ENCODE results near the gene FAM83G. TPM values are rescaled to one million over a fixed set of nuclear protein-coding genes. Genes with fewer than 3 reads are reported as not detected.

FAM83G gene
- total RNA-seq, 1 donor from 2014 or later = 1.6 TPM

DNA sequence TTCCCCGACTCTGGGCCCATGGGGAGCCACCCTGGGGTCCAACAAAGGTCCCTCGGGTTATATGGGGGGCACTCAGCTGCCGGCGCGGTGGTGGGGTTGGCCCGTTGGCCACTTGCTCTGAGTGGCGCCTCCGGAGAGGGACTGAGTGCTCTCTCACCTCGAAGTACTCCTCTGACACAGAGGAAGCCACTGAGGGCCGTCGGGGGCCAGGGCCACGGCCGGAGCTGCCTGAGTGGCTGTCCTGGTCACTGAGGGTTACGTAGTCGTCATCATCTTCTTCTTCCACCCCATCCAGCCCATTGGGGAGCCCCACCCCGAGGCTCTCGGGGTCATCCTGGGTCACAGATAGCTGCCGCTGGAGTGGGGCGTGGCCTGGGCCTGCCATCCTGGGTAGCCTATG, 26.9 kb downstream of the FAM83G start:
- Mint-ChIP-seq H3K4me3 (ENCODE audit: unreplicated experiment) (no peak overlapping the region), H3K27ac (ENCODE audit: unreplicated experiment) (no peak overlapping the region), H3K27me3 (ENCODE audit: unreplicated experiment) (no peaks in the 10 kb centered on the region), H3K4me1 (ENCODE audit: unreplicated experiment) (no peaks in the 10 kb centered on the region), H3K36me3 (ENCODE audit: low read depth, unreplicated experiment) (no peaks in the 10 kb centered on the region), H3K9me3 (ENCODE audit: unreplicated experiment) (no peaks in the 10 kb centered on the region)
- no peak for DNase-seq (ENCODE audit: low spot score)
- TF ChIP-seq CTCF (IDR thresholded peaks at IDR 0.05; ENCODE audit: unreplicated experiment) = no peak

DNA sequence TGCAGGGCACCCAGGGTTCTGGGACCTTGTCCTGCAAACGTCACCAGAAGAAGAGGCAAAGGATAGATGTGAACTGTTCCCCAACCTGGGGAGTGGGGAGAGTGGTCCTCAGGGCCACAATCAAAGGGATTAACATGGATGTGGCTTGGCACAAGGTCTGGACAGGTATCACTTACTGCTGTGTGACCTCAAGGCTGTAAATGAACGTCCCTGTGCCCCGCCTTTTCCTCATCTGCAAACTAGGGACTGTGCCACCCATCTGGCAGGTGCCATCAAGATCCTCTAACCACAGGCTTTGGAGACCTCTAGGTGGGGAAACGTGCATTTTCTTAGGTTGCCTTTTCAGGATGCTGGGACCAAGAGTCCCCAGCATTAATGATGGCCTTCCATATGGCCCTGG, 27.5 kb downstream of the FAM83G start:
- Mint-ChIP-seq H3K4me3 (ENCODE audit: unreplicated experiment) (no peak overlapping the region), H3K4me1 (ENCODE audit: unreplicated experiment) (no peaks in the 10 kb centered on the region), H3K27ac (ENCODE audit: unreplicated experiment) (no peak overlapping the region), H3K27me3 (ENCODE audit: unreplicated experiment) (peaks cover 1% of the 10 kb centered on the region), H3K9me3 (ENCODE audit: unreplicated experiment) (no peaks in the 10 kb centered on the region), H3K36me3 (ENCODE audit: low read depth, unreplicated experiment) (no peaks in the 10 kb centered on the region)
- no peak for TF ChIP-seq CTCF (IDR thresholded peaks at IDR 0.05; ENCODE audit: unreplicated experiment)
- DNase-seq (ENCODE audit: low spot score) = no peak

DNA sequence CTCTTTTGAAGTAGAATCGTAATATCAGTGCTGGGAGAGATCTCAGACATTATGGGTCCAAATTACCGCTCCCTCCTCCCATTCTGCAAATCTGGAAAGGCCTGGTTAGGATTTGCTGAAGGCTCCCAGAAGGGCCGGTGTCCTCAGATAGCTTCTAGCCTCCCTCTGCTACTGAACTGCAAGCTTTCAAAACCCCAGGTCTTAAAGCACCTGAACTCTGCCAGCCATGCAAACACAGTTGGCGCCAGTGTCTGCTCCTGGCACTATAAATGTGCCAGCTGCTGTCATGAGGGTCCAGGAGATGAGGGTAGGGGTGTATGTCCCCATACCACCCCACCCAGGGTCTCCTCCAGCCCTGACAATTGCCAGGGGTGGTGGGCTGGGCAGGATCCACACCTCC, 28.4 kb downstream of the FAM83G start:
- Mint-ChIP-seq H3K36me3 (ENCODE audit: low read depth, unreplicated experiment) (no peaks in the 10 kb centered on the region), H3K27me3 (ENCODE audit: unreplicated experiment) (peaks cover 1% of the 10 kb centered on the region)

DNA sequence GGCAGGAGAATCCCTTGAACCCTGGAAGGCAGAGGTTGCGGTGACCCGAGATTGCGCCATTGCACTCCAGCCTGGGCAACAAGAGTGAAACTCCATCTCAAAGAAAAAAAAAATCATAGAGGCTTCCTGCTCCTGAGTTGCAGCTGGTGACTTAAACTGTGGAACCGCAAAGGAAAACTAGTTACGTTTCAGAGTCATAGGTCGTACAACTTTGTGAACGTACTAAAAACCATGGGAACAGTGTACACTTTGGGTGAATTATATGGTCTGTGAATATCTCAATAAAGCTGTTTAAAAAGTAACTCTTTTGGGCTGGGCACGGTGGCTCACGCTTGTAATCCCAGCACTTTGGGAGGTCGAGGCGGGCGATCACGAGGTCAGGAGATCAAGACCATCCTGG, 29.0 kb downstream of the FAM83G start:
- Mint-ChIP-seq H3K4me1 (ENCODE audit: unreplicated experiment) (no peaks in the 10 kb centered on the region), H3K27ac (ENCODE audit: unreplicated experiment) (no peak overlapping the region), H3K27me3 (ENCODE audit: unreplicated experiment) (peaks cover 3% of the 10 kb centered on the region), H3K4me3 (ENCODE audit: unreplicated experiment) (no peak overlapping the region), H3K36me3 (ENCODE audit: low read depth, unreplicated experiment) (no peaks in the 10 kb centered on the region), H3K9me3 (ENCODE audit: unreplicated experiment) (no peaks in the 10 kb centered on the region)
- DNase-seq (ENCODE audit: low spot score) = no peak
- no peak for TF ChIP-seq CTCF (IDR thresholded peaks at IDR 0.05; ENCODE audit: unreplicated experiment)

More for the DNA sequence above, 28.4 kb downstream of the FAM83G start:
- no peak for DNase-seq (ENCODE audit: low spot score)
- Mint-ChIP-seq H3K4me1 (ENCODE audit: unreplicated experiment) (no peaks in the 10 kb centered on the region), H3K4me3 (ENCODE audit: unreplicated experiment) (no peak overlapping the region), H3K9me3 (ENCODE audit: unreplicated experiment) (no peaks in the 10 kb centered on the region), H3K27ac (ENCODE audit: unreplicated experiment) (no peak overlapping the region)
- no peak for TF ChIP-seq CTCF (IDR thresholded peaks at IDR 0.05; ENCODE audit: unreplicated experiment)

DNA sequence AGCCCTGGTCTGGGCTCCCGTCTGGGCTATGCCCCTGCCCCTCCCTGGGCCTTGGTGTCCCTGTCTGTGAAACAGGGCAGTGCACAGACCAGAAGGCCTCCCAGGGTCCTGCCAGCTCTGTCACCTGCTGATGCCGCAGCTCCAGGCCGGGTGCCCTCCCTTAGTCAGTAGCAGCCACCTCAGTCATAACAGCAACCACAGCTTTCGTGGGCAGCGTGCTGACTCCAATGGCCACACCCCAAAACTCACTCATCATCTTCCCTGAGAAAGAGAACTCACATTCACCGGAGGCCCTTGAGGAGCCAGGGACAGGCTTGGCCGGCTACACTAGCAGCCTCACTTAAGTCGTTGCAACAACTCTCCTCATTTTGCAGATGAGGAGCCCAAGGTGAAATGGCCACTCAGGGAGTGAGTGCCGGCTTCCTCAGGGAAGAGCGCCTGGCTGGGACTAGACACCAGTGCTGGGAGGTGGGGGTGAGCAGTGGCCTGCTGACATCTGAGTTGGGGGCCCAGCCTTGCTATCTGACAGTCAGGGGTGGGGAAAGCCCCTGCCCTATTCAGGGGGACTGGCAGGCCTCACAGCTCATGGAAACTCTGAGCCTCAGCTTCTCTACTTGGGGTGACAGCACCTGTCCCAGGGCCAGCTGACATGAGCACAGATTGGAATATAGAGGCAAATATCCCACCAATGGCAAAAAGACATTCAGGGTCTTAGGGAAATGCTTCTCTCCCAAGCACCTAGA, 30.0 kb downstream of the FAM83G start:
- H3K4me3 Mint-ChIP-seq (ENCODE audit: unreplicated experiment) = no peak overlapping the region
- H3K27me3 Mint-ChIP-seq (ENCODE audit: unreplicated experiment) = peaks cover 3% of the 10 kb centered on the region
- H3K27ac Mint-ChIP-seq (ENCODE audit: unreplicated experiment) = no peak overlapping the region
- no peak for TF ChIP-seq CTCF (IDR thresholded peaks at IDR 0.05; ENCODE audit: unreplicated experiment)
- peaks cover 6% of the 10 kb centered on the region for H3K4me1 Mint-ChIP-seq (ENCODE audit: unreplicated experiment)
- no peaks in the 10 kb centered on the region for H3K9me3 Mint-ChIP-seq (ENCODE audit: unreplicated experiment)
- no peaks in the 10 kb centered on the region for H3K36me3 Mint-ChIP-seq (ENCODE audit: low read depth, unreplicated experiment)
- DNase-seq (ENCODE audit: low spot score) = no peak

Measured in endothelial cell (in vitro differentiated cells).